HuH-7.5 (cell line): ENCODE measurements around the gene GPC6.
A peak's percentile ranks its signal among the peaks of the same experiment; 100 is the strongest.

ENCODE experiments used
- DNase-seq: peaks from one replicate; pipeline ENCODE4 v3.0.0; 2011; ENCODE audit warnings: low spot score

Gene GPC6

DNA sequence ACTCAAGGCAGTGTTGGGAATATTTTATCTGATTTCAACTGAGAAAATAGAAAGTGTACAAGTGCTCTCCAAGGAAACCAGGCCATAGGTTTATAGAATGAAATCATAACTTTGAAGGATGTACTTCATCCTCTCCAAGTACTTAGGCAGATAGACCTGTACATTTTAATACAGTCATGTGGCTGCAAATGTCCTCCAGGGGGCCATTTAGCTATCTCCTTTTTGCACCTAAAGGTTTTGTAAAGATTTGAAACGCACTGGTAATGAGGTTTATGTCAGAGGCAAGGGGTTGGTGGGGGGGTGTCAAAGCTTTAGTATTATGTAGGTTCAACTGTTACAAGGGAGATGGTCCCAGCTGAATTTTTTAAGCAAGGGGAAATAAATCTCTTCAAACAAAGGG lies 888.4 kb downstream of the GPC6 start:
- no peak for DNase-seq

DNA sequence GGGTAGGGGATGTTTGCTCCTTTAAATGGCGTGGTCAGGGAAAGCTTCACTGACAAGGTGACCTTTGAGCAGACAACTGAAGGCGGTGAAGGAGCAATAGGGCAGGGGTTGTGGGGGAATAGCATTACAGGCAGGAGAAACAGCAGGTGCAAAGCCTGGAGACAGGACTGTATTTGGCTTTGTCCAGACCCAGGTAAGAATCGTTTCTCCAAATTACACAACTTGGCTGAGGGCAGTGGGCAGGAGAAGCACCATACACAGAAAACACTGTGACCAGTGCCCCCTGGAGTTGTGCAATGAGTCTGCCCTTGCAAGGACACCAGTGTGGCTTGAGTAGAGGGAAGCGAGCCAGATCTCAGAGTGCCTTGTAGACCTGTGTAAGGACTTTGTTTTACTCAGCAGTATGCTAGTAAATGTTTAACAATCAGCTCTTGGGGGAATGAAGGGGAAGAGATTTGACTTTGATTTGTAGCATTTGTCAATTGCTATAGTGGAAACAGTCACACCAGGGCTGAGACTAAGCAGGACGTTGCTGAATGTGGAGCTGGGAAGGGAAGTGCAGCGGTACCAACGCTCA lies 892.8 kb downstream of the GPC6 start:
- DNase-seq, result peak; percentile 11

- no peak for DNase-seq
Observed at GRCh38 chr13:94120878-94121277, 894.3 kb downstream of the GPC6 start.

DNA sequence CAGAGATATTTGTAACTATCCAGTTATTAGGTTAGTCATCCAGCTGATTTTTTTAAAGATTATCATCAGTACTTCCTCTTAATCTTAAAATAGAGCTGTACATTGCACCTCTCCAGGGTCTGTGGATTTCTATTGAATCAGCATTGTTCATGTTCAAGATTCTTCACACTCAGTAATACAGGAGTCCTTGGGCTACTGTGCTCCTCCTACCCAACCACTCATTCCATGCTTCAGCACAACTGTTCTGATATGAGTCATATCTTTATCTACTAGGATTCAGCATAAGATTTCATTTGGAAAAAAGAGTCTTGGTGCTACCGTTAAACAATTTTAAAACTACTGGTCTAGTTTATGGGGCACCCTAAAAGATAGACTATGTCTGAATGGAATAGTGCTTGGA lies 895.1 kb downstream of the GPC6 start:
- DNase-seq, result no peak

DNA sequence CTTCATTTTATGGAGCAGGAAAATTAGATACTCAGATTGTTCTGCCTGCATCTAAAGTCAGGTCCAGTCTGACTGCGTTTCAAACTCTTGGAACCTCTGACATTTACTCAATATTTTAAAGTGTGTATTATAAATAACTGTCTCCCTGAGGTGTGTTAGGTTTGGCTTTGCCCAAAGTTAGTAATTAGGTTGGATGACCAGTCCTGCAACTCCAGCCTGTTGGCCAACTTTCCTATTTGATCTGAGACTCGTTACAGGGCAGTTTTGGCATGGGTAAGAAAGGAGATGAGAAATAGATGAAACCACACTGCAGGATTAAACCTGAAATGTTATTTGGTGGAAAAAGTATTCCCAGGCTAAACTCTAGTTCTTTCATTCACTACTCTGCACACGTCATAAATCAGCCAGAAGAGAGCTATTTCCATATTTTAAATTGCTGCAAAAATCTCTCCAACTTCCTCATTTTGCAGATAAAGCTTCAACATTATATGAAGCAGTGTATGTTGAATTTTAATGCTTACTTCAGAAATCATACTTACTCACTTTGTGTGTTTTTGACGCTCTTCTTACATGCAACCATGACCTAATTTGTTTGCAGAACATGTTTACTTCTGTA lies 895.8 kb downstream of the GPC6 start:
- no peak for DNase-seq

DNA sequence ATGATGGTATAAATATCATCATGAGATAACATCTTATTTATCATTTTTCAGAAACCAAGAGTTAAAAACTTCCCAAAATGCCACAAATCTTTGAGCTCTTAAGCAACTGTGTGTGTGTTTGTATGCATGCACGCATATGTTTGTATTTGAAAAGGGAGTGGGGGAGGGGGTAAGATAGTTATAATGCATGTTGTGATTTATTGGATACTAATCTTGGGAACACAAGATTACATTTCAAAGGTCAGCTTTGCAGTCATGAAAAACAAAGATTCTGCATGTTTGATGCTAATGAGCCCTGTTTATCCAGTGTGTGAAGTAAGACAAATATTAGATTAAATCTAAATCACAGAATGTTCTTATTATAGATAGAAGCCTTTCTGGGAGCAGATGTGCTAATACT lies 897.0 kb downstream of the GPC6 start:
- no peak for DNase-seq

DNA sequence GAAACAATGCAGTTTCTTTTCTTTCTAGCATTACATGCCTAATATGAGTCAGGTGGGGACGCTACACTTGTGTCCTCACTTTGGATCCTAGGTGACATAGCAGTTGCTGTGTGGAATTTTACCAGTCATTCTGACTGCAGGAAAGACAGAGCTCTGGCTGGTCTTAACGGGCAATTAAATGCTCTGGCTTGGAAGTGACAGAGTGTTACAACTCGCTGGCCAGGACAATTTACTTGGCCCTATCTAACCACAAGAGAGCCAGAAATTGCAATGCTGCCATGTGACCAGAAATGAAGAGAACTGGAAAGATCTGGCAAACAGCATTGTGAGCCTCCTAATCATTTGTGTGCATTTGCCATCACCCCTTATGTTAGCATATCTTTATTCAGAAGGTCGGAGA lies 901.8 kb downstream of the GPC6 start:
- DNase-seq, result no peak

- no peak for DNase-seq
Observed at GRCh38 chr13:94129490-94129894, 902.9 kb downstream of the GPC6 start.

GRCh38 chr13:94138831-94139230 lies 912.2 kb downstream of the GPC6 start:
- DNase-seq, result no peak

DNA sequence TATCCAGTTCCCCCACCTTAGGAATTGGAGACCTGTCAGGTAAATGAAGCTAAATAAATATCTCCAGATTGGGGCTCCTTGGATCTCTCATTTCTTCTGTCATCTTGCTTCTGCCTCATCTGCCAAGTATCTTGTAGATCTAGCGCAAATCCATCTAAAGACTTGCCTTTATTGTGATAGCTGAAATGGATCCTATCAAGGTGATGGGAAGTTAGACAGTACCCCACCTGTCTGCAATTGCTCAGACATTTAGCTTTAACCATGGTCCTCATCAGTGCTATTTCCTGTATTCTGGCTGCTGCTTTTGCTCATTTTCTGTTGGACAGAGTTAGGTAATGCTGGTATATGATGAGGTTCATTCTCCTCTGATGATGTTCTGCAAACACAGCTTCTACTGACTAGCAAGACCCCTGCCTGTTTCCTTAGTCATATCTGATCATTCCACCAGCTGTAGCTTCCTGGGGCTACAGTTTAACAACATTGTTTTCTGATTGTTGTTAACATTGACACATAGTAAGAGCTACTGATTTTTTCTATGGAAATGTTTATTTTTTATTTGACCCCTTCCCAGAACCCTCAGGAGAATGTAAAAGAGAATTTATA lies 912.9 kb downstream of the GPC6 start:
- no peak for DNase-seq

GRCh38 chr13:94140027-94140426 lies 913.4 kb downstream of the GPC6 start:
- no peak for DNase-seq

GRCh38 chr13:94140511-94140910 lies 913.9 kb downstream of the GPC6 start:
- DNase-seq, result no peak

- no peak for DNase-seq
Observed at GRCh38 chr13:94143624-94144350, 917.2 kb downstream of the GPC6 start.

DNA sequence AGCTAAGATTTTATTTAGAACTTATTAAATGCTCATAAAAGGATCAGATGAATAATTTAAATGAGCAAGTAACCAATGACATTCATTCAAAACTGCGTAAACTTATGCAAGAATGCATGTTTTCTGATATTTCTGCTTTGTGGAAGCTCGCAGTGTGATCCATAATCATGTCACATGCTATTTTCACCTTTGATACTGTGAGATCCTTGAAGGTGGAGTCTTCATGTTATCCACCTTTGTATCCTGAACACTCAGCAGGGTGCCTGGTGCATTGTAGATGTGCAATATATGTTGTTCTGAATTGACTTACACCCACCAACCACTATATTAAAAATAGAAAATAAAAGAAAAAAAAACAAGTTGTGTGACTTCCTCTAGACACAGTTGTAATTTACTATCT lies 919.4 kb downstream of the GPC6 start:
- no peak for DNase-seq

DNA sequence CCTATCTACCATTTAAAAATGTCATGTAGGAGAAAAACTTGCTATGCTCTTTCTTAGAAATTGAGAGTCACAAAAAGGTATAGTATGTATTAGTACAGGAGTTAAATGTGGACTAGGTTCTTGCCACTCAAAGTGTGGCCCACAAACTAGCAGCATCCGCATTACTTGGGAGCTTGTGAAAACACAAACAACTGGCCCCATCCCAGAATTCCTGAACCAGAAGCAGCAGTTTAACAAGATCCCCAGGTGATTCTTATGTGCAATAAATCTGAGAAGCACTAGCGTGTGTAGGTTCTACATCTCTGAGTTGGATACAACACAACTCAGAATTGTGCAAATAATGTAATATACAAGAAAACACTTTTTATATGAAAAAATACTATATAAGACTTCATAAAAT lies 927.0 kb downstream of the GPC6 start:
- DNase-seq, result no peak

DNA sequence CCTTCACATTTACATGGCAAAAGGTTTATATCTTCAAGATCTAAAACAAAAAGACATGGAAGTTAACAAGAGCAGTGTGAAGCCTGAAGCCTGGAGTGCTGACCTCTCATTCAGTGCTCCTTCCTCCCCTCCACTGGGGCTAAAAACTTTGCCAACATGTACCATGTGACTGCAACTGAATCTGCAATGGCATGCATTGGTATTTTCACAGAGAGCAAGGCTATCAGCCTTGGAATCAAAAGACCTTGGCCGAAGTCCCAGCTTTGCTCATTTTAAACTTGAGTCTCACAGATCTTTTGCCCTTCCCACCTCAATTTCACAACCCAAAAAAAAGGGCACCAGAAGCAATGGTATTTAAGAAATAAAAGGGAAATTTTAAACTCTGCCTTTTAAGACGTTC lies 927.8 kb downstream of the GPC6 start:
- no peak for DNase-seq

DNA sequence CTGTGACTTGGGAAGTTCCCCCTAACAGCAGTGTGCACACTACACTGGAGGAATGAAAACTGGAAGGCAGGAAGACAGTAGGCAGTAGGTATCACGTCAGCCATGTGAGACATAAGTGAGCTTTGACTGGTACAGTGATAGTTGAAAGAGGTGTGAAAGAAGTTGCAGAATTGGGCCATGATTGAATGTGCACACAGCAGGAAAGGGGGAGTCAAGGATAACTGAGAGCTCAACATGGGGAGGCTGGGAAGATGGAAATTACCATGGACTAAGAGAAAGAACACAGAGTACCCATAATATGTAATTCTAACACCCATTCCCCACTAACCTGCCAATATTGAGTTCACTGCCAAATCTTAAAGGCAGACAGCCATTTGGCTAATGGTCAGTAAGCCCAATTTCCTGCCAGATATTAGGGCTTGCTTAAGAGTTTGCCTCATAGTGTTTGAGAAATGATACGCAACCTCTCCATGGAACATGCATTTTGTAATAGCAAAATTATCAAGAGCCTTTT lies 931.2 kb downstream of the GPC6 start:
- DNase-seq, result no peak

DNA sequence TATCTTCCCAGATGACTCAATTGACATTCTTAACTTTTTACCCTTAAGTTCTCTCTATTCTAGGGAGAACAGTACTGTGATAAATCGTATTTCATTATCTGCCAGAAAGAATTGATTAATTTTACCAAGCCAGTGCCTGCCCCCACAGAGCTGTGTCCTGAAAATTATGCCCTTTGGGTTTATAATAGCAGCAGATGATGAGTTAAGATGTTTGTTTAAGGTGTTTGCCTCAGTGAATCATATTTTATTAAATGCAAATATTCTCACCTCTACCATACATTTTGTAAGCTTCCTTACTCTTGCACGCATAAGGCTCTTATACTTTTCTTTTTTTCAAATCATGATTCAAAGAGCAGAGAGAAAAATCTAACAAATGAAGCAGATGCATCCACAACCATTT lies 934.3 kb downstream of the GPC6 start:
- DNase-seq, result no peak

GRCh38 chr13:94162289-94162688 lies 935.7 kb downstream of the GPC6 start:
- DNase-seq, result no peak

- DNase-seq, result no peak
Observed at GRCh38 chr13:94163535-94163934, 936.9 kb downstream of the GPC6 start.

- DNase-seq, result no peak
Observed at GRCh38 chr13:94168783-94169453, 942.3 kb downstream of the GPC6 start.

GRCh38 chr13:94169454-94170144 lies 943.0 kb downstream of the GPC6 start:
- DNase-seq, result no peak
